ENCODE measurements around the gene GMEB2.
A peak's percentile ranks its signal among the peaks of the same experiment; 100 is the strongest.
"Not testable (repeated sequence)": the region's sequence is repeated elsewhere in the genome, so short reads cannot be mapped to it uniquely, and the experiment has no call there.

The GMEB2 gene

DNA sequence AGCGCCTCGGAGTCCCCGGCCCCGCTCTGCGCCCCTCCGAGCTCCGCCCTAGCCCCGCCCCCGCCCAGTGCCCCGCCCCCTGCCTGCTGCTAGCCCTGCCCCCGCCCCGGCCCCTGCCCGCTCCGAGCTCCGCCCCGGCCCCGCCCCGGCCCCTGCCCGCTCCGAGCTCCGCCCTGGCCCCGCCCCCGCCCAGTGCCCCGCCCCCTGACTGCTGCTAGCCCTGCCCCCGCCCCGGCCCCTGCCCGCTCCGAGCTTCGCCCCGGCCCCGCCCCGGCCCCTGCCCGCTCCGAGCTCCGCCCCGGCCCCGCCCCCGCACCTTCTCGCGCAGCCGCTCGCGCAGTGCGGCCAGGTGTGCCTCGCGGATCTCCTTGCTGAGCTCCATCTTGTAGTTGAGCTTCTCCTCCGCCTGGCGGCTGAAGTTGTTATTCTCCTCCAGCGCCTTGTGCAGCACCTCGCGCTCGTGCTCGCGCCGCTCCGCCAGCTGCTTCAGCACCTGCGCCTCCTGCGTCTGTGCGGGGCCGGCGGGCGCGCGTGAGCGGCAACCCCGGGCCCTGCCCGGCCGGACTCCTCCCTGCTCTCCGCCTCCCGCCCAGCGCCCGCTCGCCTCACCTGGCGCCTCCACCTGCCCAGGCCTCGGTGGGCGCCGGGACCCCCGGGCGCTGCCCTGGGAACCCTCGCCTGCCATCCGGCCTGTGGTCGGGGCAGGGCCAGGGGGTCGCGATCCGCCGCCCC lies 15.1 kb upstream of the GMEB2 start:
- TF ChIP-seq, protein P1, sequence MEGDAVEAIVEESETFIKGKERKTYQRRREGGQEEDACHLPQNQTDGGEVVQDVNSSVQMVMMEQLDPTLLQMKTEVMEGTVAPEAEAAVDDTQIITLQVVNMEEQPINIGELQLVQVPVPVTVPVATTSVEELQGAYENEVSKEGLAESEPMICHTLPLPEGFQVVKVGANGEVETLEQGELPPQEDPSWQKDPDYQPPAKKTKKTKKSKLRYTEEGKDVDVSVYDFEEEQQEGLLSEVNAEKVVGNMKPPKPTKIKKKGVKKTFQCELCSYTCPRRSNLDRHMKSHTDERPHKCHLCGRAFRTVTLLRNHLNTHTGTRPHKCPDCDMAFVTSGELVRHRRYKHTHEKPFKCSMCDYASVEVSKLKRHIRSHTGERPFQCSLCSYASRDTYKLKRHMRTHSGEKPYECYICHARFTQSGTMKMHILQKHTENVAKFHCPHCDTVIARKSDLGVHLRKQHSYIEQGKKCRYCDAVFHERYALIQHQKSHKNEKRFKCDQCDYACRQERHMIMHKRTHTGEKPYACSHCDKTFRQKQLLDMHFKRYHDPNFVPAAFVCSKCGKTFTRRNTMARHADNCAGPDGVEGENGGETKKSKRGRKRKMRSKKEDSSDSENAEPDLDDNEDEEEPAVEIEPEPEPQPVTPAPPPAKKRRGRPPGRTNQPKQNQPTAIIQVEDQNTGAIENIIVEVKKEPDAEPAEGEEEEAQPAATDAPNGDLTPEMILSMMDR (IDR thresholded peaks at IDR 0.05; ENCODE audit: low read depth, low read length, missing control alignments) = peak; percentile 7
- no peak for DNase-seq (ENCODE audit: extremely low read depth, low read depth)

DNA sequence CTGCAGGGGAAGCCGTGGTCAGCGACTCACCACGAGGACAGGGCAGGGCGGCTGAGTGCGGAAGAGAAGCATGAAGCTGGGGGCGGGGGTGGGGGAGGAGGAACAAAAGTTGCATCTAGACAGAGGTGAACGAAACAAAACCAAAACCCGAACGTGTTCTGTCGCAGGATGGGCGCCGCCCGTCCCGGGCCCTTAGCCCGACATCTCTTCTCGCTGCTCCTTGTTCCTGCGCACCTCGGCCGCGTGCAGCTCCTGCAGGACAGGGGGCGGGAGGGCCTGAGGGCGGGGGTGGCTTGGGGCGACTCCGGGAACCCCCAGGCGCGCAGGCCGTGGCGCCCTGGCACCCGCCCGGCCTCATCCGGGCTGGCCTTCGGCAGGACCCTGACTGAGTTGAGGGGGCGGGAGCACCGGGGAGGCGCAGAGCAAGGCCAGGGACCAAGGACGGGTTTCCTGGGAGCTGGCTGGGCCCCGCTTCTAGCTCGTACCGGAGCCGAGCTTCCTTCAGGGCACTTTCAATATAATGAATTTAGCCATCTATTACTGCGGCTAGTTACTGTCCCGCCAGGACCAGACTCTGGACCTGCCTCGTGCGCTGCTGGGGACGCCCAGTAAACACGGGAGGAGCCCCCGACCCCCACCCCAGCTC lies 14.4 kb upstream of the GMEB2 start:
- DNase-seq (ENCODE audit: extremely low read depth, low read depth) = no peak
- no peak overlapping the region for H3K4me3 ChIP-seq (replicated peaks; ENCODE audit: low read depth, low read length)
- TF ChIP-seq, protein P1 (IDR thresholded peaks at IDR 0.05; ENCODE audit: low read depth, low read length, missing control alignments) = no peak

More for the DNA sequence above, 15.1 kb upstream of the GMEB2 start:
- H3K4me3 ChIP-seq (replicated peaks; ENCODE audit: low read depth, low read length) = peak overlapping the region; percentile 31

DNA sequence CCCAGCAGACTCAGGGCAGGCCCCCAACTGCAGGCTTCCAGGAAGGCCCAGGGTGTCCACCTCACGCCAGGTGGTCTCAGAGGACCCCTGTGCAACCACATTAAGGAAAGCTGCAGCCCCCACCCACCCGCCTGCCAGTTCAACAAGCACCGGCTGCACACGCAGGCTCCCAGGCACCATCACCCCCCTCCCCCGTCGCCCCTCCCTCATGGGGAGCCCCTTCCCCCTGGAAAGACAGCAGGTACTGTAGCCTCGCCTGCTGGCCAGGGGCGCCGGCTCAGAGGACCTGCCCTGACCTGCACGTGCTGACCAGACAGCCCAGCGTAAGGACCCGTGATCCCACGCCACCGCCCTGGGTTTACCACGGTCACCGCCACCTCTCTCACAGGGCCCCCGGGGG lies 13.8 kb upstream of the GMEB2 start:
- not testable (repeated sequence) for DNase-seq (ENCODE audit: extremely low read depth, low read depth); H3K4me3 ChIP-seq (replicated peaks; ENCODE audit: low read depth, low read length)

DNA sequence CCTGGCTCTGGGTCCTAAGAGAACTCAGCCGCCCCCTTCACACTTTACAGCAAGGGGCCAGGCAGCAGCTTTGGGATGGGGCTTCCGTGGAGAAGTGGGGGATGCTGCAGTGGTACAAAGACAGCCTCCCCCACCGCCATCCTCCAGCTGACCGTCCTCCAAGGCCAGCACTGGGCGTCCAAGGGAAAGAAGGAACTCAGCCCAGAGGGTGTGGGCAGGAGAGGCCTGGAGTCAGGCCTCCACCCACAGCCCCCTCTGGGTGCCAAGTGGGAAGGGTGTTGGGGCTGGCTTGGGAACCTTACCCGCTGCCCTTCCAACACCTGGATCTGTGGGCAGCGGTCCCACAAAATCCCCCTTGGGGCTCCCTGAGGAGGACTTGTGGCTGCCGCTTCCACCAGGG lies 13.2 kb upstream of the GMEB2 start:
- no peak for DNase-seq (ENCODE audit: extremely low read depth, low read depth)
- no peak overlapping the region for H3K4me3 ChIP-seq (replicated peaks; ENCODE audit: low read depth, low read length)
- TF ChIP-seq, protein P1 (IDR thresholded peaks at IDR 0.05; ENCODE audit: low read depth, low read length, missing control alignments) = no peak

DNA sequence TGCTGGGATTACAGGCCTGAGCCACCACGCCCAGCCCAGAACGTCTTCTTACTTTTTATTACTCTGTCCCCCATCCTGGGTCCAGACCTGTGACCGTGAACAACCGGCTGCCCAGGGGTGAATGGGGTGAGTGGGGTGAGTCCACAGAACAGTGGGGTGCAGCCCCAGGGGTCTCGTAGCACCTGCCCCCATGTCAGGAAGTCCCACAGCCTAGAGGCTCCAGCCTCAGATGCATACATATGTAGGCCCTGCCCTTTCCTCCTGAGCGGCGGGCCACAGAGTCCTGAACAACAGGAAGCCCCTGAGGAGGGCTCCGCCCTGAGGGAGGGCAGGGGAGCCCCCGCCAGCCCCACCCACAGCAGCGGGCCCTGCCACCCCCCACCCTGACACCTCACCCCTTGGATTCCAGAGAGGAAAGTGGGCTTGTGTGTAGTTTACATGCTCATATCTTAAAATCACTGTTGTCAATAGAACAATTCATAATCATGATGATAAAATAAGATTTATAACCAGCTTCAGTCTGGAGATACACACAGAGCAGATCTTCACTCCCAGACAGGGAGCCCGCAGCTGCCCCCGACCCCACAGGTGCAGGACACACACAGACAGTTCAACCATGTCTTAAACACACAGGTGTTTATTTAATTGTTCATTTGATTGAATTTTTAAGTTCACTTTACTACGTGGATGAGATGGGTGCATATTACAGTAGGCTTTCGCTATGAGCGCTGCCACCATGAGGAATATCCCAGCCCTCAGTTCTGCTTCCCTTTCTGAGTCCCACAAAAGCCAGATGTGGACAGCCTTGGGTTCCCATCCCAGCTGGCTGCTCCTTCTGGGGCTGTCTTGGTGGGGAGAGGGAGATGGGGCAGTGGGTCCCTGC lies 12.4 kb upstream of the GMEB2 start:
- no peak overlapping the region for H3K4me3 ChIP-seq (replicated peaks; ENCODE audit: low read depth, low read length)
- no peak for DNase-seq (ENCODE audit: extremely low read depth, low read depth)
- TF ChIP-seq, protein P1 (IDR thresholded peaks at IDR 0.05; ENCODE audit: low read depth, low read length, missing control alignments) = no peak

DNA sequence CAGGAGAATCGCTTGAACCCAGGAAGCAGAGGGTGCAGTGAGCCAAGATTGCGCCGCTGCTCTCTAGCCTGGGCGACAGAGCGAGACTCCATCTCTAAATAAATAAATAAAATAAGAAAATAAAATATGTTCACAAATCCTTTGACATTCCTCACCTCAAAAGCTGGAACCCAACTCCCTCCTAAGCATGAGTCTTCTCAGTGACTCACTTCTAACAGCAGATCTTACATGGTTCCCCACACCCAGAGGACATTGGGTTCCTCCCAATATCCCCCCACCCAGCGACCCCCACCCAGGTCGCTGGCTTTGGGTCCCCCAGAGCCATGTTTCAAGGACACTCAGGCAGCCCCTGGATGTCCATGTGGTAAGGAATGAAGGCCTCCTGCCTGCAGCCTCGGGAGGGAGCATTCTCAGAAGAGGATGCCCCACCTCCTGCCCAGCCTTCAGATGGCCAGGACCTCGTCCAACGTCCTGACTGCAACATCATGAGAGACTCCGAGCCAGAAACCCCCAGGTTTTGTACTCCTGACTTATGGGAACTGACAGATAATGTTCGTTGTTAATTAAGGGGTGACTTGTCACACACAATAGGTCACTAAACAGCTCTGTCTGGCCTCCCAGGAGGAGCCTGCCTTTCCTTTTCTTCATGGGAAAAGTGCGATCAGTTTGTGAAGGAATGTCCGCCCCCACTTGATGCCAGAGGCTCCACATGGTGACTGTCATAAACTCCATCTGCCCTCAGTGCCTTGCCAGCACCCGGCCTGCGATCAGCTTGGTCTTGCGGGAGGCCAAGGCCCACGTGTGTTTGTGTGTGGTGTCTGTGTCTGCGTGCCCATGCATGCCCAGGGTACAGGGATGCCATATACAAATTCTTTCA lies 10.1 kb upstream of the GMEB2 start:
- no peak for DNase-seq (ENCODE audit: extremely low read depth, low read depth)
- no peak overlapping the region for H3K4me3 ChIP-seq (replicated peaks; ENCODE audit: low read depth, low read length)
- TF ChIP-seq, protein P1 (IDR thresholded peaks at IDR 0.05; ENCODE audit: low read depth, low read length, missing control alignments) = no peak
